Smooth muscle cell (in vitro differentiated cells): ENCODE measurements around the gene FBRS. TPM values are rescaled to one million over a fixed set of nuclear protein-coding genes. Genes with fewer than 3 reads are reported as not detected.

ENCODE experiments used
- DNase-seq: peaks from one replicate; lab custom pipeline; 2025; ENCODE audit not compliant: unreplicated experiment; lab: John Stamatoyannopoulos, UW
- H2AFZ ChIP-seq: fragments of 200-600 bp; sonication (generic); 2 replicates; pipeline ENCODE4 v1.6.0; 2016; ENCODE audit warnings: antibody characterized with exemption, low read depth, mild to moderate bottlenecking
- H3F3A ChIP-seq: fragments of 200-600 bp; sonication (generic); 2 replicates; pipeline ENCODE4 v1.6.0; 2017; ENCODE audit warnings: antibody characterized with exemption, low read depth
- H3K27ac ChIP-seq: fragments of 200-600 bp; sonication (generic); 2 replicates; pipeline ENCODE4 v1.5.1; 2016; ENCODE audit warnings: low read depth, mild to moderate bottlenecking
- H3K27me3 ChIP-seq: fragments of 200-600 bp; sonication (generic); 2 replicates; pipeline ENCODE4 v1.6.1; 2016; ENCODE audit warnings: low read depth, mild to moderate bottlenecking
- H3K36me3 ChIP-seq: fragments of 200-600 bp; sonication (generic); 2 replicates; pipeline ENCODE4 v1.5.1; 2016; ENCODE audit warnings: low read depth
- H3K4me1 ChIP-seq: fragments of 200-600 bp; sonication (generic); 2 replicates; pipeline ENCODE4 v1.5.1; 2016; ENCODE audit warnings: low read depth
- H3K4me2 ChIP-seq: fragments of 200-600 bp; sonication (generic); 2 replicates; pipeline ENCODE4 v1.6.0; 2016; ENCODE audit warnings: mild to moderate bottlenecking
- H3K4me3 ChIP-seq: fragments of 200-600 bp; sonication (generic); 2 replicates; pipeline ENCODE4 v1.5.1; 2016; ENCODE audit warnings: mild to moderate bottlenecking
- H3K79me2 ChIP-seq: fragments of 200-600 bp; sonication (generic); 2 replicates; pipeline ENCODE4 v1.6.0; 2016; ENCODE audit warnings: low read depth, mild to moderate bottlenecking
- H3K9ac ChIP-seq: fragments of 200-600 bp; sonication (generic); 2 replicates; pipeline ENCODE4 v1.6.0; 2016; ENCODE audit warnings: low read depth
- H3K9me3 ChIP-seq: fragments of 200-600 bp; sonication (generic); replicated peaks from 2 replicates; pipeline ENCODE4 v1.5.1; 2016; ENCODE audit warnings: low read depth
- H4K20me1 ChIP-seq: fragments of 200-600 bp; sonication (generic); 2 replicates; pipeline ENCODE4 v1.6.0; 2016; ENCODE audit warnings: low read depth
- WGBS: methylation state at CpG from one replicate; pipeline ENCODE4 v1.1.7; 2016; ENCODE audit warnings: low lambda C conversion rate; 5-methylcytosine and 5-hydroxymethylcytosine counted together
- polyA plus RNA-seq: library from polyadenylated mRNA; unstranded; fragments of >200 nt; fragmentation: Nextera tagmentation; extraction: Ambion mirVana; gene quantifications from 2 replicates; pipeline ENCODE4 v1.2.1, GENCODE V29; 2016
- total RNA-seq: library from RNA; depleted of rRNA; stranded (reverse); fragments of >200 nt; gene quantifications from 2 replicates; pipeline ENCODE4 v1.2.3, GENCODE V29; 2014
- TF ChIP-seq, protein P1 (sequence below): fragments of 200-600 bp; sonication (generic); IDR thresholded peaks from 2 replicates; pipeline ENCODE4 v1.5.1; 2017; ENCODE audit warnings: borderline replicate concordance, mild to moderate bottlenecking, antibody characterized with exemption; ENCODE audit not compliant: insufficient read depth, poor library complexity, severe bottlenecking

Gene FBRS
- total and polyA plus RNA-seq, 2 experiments from 2014 or later = 18.3 to 21.9 TPM

DNA sequence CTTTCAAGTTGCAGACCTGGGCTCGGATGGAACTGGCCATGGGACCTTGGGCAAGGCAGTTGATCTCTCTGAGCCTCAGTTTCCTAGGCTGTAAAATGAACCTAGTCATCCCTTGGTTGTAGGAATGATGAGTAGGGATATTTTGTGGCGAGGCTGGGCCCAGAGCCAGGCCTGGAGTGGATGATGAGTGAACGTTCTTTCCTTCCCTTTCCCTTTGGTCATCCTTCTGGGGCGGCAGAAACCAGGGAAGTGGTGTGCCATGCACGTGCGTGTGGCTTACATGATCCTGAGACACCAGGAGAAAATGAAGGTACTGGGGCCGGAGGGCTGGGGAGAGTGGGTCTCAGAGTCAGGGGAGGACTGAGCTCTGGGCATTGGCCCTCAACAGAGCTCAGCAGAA is 8.4 kb downstream of the FBRS start:
- no peaks in the 10 kb centered on the region for H3K27me3 ChIP-seq
- H3K79me2 ChIP-seq = peaks cover 19% of the 10 kb centered on the region
- H3F3A ChIP-seq = no peaks in the 10 kb centered on the region
- no peak overlapping the region for H2AFZ ChIP-seq
- no peak overlapping the region for H3K4me3 ChIP-seq
- TF ChIP-seq, protein P1, sequence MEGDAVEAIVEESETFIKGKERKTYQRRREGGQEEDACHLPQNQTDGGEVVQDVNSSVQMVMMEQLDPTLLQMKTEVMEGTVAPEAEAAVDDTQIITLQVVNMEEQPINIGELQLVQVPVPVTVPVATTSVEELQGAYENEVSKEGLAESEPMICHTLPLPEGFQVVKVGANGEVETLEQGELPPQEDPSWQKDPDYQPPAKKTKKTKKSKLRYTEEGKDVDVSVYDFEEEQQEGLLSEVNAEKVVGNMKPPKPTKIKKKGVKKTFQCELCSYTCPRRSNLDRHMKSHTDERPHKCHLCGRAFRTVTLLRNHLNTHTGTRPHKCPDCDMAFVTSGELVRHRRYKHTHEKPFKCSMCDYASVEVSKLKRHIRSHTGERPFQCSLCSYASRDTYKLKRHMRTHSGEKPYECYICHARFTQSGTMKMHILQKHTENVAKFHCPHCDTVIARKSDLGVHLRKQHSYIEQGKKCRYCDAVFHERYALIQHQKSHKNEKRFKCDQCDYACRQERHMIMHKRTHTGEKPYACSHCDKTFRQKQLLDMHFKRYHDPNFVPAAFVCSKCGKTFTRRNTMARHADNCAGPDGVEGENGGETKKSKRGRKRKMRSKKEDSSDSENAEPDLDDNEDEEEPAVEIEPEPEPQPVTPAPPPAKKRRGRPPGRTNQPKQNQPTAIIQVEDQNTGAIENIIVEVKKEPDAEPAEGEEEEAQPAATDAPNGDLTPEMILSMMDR = no peak
- no peak overlapping the region for H3K27ac ChIP-seq
- H4K20me1 ChIP-seq = peaks cover 73% of the 10 kb centered on the region
- no peak for DNase-seq
- no peak overlapping the region for H3K4me2 ChIP-seq
- no peaks in the 10 kb centered on the region for H3K4me1 ChIP-seq
- H3K36me3 ChIP-seq = peaks cover 5% of the 10 kb centered on the region
- WGBS = 96% methylated on average over 7 of the region's 7 CpGs
- no peak overlapping the region for H3K9ac ChIP-seq
- no peaks in the 10 kb centered on the region for H3K9me3 ChIP-seq

DNA sequence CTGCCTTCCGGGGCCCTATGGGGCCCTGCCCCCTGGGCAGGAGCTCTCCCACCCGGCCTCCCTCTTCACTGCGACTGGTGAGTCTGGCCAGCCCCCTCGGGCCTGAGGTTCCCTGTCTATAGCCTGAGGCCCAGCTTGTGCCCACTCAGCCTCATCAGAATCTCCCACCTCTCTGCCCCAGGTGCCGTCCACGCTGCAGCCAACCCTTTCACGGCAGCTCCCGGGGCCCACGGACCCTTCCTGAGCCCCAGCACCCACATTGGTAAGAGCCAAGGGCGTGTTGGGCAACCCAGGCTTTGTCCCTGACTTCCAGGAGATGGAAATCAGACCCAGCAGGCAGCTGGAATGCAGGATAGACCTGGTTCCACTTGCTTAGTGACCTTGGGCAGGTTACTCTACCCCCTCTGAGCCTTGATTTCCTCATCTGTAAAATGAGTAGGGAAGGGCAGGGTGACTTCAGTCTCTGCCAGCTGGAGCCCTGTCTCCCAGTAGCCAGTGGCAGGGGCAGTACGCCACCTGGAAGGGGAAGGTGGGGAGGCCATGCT is 9.2 kb downstream of the FBRS start:
- H3K27me3 ChIP-seq = no peaks in the 10 kb centered on the region
- WGBS = 97% methylated on average over 11 of the region's 11 CpGs
- no peak overlapping the region for H3K27ac ChIP-seq
- H3K36me3 ChIP-seq = peaks cover 5% of the 10 kb centered on the region
- H3K4me2 ChIP-seq = no peak overlapping the region
- H3K79me2 ChIP-seq = peaks cover 11% of the 10 kb centered on the region
- H3K9ac ChIP-seq = no peak overlapping the region
- no peak overlapping the region for H3K4me3 ChIP-seq
- no peak overlapping the region for H2AFZ ChIP-seq
- TF ChIP-seq, protein P1 = no peak
- peaks cover 66% of the 10 kb centered on the region for H4K20me1 ChIP-seq
- H3F3A ChIP-seq = no peaks in the 10 kb centered on the region
- H3K4me1 ChIP-seq = no peaks in the 10 kb centered on the region
- DNase-seq = no peak
- H3K9me3 ChIP-seq = no peaks in the 10 kb centered on the region

DNA sequence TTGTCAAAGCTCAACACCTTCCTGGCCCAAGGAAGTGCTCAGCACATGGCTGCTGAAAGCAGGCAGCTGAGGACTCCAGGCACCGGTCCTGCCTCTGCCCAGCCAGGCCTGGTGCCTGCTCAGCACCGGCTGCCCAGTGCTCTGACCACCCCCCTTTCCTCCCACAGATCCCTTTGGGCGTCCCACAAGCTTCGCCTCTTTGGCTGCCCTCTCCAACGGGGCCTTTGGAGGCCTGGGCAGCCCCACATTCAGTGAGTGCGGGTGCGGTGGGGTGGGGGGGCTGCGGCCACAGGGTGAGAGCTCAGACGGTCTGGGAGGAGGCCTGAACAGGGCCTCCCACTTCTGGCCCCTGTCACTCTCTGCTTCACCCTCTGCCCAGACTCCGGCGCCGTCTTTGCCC is 10.2 kb downstream of the FBRS start:
- Histone ChIP-seq H3K27ac (no peak overlapping the region), H3K79me2 (peaks cover 1% of the 10 kb centered on the region), H3K27me3 (no peaks in the 10 kb centered on the region), H3K9me3 (no peaks in the 10 kb centered on the region), H3K4me1 (no peaks in the 10 kb centered on the region), H3K4me2 (no peak overlapping the region), H2AFZ (no peak overlapping the region), H3K4me3 (no peak overlapping the region), H3K9ac (no peak overlapping the region), H3F3A (no peaks in the 10 kb centered on the region), H3K36me3 (peaks cover 2% of the 10 kb centered on the region), H4K20me1 (peaks cover 56% of the 10 kb centered on the region)
- TF ChIP-seq, protein P1 = no peak
- no peak for DNase-seq
- WGBS = 99% methylated on average over 12 of the region's 12 CpGs
